ENCODE data around the gene FOXI3. TPM values are rescaled to one million over a fixed set of nuclear protein-coding genes. Genes with fewer than 3 reads are reported as not detected.

FOXI3 gene
- total RNA-seq, 4 donors from 2014 or later = not detected

DNA sequence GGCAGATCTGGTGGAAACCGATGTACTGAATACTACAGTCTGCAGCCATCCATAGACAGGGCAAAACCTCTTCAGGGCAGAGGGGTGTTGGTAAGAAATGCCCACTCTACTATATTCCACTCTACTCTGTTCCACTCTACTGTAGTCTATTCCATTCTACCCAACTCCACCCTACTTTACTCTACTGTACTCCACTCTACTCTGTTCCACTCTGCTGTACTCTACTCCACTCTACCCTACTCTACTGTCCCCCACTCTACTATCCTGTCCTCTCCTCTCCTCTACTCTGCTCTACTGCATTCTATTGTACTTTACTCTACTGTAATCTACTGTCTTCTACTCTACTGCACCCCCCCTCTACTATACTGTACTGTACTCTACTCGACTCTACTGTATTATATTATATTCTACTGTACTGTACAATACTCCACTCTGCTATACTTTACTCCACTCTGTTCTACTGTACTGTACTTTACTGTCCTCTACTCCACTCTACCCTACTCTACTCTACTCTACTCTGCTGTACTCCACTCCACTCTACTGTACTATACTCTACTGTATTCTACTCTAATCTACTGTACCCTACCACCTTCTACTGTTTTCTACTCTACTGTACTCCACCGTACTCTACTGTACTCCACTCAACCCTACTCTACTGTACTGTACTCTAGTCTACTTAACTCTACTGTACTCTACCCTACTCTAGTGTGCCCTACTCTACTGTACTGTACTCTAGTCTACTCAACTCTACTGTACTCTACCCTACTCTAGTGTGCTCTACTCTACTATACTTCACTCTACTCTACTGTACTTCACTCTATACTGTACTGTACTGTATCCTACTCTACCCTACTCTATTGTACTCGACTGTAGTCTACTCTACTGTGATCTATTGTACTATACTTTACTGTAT is 17.0 kb upstream of the FOXI3 start:
- Histone ChIP-seq H3K36me3 (no peaks in the 10 kb centered on the region), H3K4me3 (replicated peaks in 1 of 3) (no peak overlapping the region), H3K4me1 (no peaks in the 10 kb centered on the region), H3K27me3 (no peaks in the 10 kb centered on the region), H3K27ac (no peak overlapping the region), H3K9me3 (no peaks in the 10 kb centered on the region)
- intact Hi-C loops (cut with DNase I) = no loop called here
- 85 to 90% methylated on average over 4 of the region's 4 CpGs for WGBS, 2 donors
- no peak for DNase-seq
- TF ChIP-seq POLR2A (IDR thresholded peaks at IDR 0.05) = no peak
- TF ChIP-seq, protein P1, sequence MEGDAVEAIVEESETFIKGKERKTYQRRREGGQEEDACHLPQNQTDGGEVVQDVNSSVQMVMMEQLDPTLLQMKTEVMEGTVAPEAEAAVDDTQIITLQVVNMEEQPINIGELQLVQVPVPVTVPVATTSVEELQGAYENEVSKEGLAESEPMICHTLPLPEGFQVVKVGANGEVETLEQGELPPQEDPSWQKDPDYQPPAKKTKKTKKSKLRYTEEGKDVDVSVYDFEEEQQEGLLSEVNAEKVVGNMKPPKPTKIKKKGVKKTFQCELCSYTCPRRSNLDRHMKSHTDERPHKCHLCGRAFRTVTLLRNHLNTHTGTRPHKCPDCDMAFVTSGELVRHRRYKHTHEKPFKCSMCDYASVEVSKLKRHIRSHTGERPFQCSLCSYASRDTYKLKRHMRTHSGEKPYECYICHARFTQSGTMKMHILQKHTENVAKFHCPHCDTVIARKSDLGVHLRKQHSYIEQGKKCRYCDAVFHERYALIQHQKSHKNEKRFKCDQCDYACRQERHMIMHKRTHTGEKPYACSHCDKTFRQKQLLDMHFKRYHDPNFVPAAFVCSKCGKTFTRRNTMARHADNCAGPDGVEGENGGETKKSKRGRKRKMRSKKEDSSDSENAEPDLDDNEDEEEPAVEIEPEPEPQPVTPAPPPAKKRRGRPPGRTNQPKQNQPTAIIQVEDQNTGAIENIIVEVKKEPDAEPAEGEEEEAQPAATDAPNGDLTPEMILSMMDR (IDR thresholded peaks at IDR 0.05) = no peak

DNA sequence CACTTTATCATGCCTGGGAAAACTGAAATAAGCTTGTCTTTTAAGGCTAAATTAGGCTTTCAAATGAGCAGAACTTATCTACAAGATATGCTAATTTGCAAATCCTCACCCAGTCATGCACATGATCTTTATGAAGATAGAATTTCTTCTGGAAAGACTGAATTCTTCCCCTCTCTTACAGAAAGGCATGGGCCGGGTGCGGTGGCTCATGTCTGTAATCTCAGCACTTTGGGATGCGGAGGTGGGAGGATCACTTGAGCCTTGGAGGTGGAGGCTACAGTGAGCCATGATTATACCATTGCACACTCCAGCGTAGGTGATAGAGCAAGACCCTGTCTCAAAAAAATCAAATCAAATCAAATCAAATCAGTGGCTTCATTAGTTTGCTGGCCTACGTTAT is 11.7 kb upstream of the FOXI3 start:
- Histone ChIP-seq H3K4me1 (no peaks in the 10 kb centered on the region), H3K4me3 (replicated peaks in 1 of 3) (no peak overlapping the region), H3K27me3 (no peaks in the 10 kb centered on the region), H3K36me3 (no peaks in the 10 kb centered on the region), H3K27ac (no peak overlapping the region), H3K9me3 (no peaks in the 10 kb centered on the region)
- WGBS, 2 donors = 80 to 87% methylated on average over 5 of the region's 5 CpGs
- DNase-seq = no peak
- TF ChIP-seq POLR2A (IDR thresholded peaks at IDR 0.05) = no peak
- TF ChIP-seq, protein P1 (IDR thresholded peaks at IDR 0.05) = no peak
- intact Hi-C loops (cut with DNase I) = no loop called here

DNA sequence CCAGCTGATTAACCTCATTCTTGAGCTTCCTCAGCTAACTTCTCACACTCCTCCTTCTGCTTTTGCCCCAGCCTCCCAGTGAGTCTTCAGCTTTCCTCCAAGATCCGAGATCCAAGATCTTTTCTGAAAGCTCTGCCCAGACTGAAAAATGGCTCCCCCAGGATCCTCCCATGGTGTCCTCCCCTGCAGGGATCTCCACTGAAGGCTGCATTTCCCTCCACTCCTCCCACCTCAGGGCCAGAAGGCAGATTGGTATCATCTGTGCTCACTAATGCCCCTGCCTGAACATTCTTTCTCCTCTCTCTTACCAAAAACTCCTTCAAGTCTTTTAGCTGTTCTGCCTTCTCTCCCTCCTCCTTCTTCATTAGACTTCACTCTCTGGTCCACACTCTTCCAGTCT is 6.1 kb upstream of the FOXI3 start:
- WGBS, 2 donors = 21 to 26% methylated on average over 1 of the region's 1 CpG
- no peaks in the 10 kb centered on the region for H3K9me3 ChIP-seq
- H3K36me3 ChIP-seq = no peaks in the 10 kb centered on the region
- DNase-seq = no peak
- intact Hi-C loops (cut with DNase I) = no loop called here
- TF ChIP-seq POLR2A (IDR thresholded peaks at IDR 0.05) = no peak
- TF ChIP-seq, protein P1 (IDR thresholded peaks at IDR 0.05) = no peak
- H3K27me3 ChIP-seq = peaks cover 14% of the 10 kb centered on the region
- H3K4me1 ChIP-seq = no peaks in the 10 kb centered on the region
- H3K27ac ChIP-seq = no peak overlapping the region
- H3K4me3 ChIP-seq (replicated peaks in 1 of 3) = no peak overlapping the region

DNA sequence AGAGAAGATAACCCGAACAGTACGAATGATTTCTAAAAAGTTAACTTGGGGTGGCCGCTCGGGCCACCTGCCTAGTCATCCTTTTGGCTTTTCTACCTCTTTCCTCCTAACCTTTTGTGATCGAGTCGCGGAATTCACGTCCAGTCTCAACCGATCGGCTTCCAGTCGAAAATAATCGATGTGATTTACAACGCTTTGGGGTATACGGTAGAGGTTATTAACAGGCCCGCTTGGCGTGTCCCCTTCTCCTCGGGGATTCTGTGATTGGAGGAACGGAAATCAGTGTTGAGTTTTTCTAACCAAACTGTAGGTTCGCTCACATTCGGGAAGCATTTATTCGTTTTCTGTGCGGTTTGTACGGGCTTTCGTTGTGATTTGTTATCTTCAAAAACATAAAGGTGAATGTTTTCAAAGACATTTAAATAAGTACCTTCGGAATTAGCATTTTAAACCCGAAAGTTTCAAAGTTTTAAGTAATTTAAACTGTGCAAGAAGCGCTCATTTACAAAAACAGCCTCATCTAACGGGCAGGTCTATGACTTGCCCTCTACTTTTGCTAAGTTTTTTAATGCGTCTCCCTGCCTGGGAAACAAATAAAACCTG is 588 bp upstream of the FOXI3 start:
- Histone ChIP-seq H3K36me3 (no peaks in the 10 kb centered on the region), H3K4me1 (peaks cover 8 to 12% of the 10 kb centered on the region in 2 donors), H3K4me3 (replicated peaks in 1 of 3) (peak overlapping the region in 1 of 3 donors; percentile 4), H3K27ac (no peak overlapping the region), H3K27me3 (peaks cover 34% of the 10 kb centered on the region), H3K9me3 (no peaks in the 10 kb centered on the region)
- TF ChIP-seq, protein P1 (IDR thresholded peaks at IDR 0.05) = no peak
- no peak for TF ChIP-seq POLR2A (IDR thresholded peaks at IDR 0.05)
- DNase-seq = no peak
- 6 to 9% methylated on average over 29 of the region's 29 CpGs for WGBS, 2 donors
- intact Hi-C loops (cut with DNase I) = no loop called here
